SK-N-SH treated with all-trans-retinoic acid at 6 μM for 48 hours (cell line): Measurements from ENCODE around the gene PPP6R1.

Experiments
- BACH2 ChIP-seq: fragments of 250-450 bp; sonication (Bioruptor Pico); IDR thresholded peaks from 2 replicates; pipeline ENCODE4 v1.9.0; 2021; ENCODE audit warnings: mild to moderate bottlenecking, borderline replicate concordance
- CSRNP3 ChIP-seq: fragments of 250-450 bp; sonication (Bioruptor Pico); IDR thresholded peaks from 2 replicates; pipeline ENCODE4 v1.5.1; 2021; ENCODE audit warnings: mild to moderate bottlenecking, moderate library complexity
- GLIS3 ChIP-seq: fragments of 250-450 bp; sonication (Bioruptor Pico); IDR thresholded peaks from 2 replicates; pipeline ENCODE4 v1.5.0; 2020; ENCODE audit warnings: mild to moderate bottlenecking, moderate library complexity
- ISL1 ChIP-seq: fragments of 250-450 bp; sonication (Bioruptor Pico); IDR thresholded peaks from 2 replicates; pipeline ENCODE4 v2.1.2; 2022; ENCODE audit warnings: mild to moderate bottlenecking, moderate library complexity
- POU6F1 ChIP-seq: fragments of 250-450 bp; sonication (Bioruptor Pico); IDR thresholded peaks from 2 replicates; pipeline ENCODE4 v1.8.0; 2021; ENCODE audit warnings: low read depth, mild to moderate bottlenecking, moderate library complexity, borderline replicate concordance
- SNAI2 ChIP-seq: fragments of 250-450 bp; sonication (Bioruptor Pico); IDR thresholded peaks from 2 replicates; pipeline ENCODE4 v1.5.0; 2020; ENCODE audit warnings: mild to moderate bottlenecking, moderate library complexity
- ZFP3 ChIP-seq: fragments of 250-450 bp; sonication (Bioruptor Pico); IDR thresholded peaks from 2 replicates; pipeline ENCODE4 v1.5.0; 2020; ENCODE audit warnings: mild to moderate bottlenecking, moderate library complexity

GRCh38 chr19:55266404-55266803, 7.6 kb upstream of the PPP6R1 start:
- no peak for TF ChIP-seq ISL1
- TF ChIP-seq GLIS3 (CRISPR knock-in tag), result no peak
- TF ChIP-seq SNAI2 (CRISPR knock-in tag), result no peak
- TF ChIP-seq POU6F1, result no peak
- TF ChIP-seq BACH2, result no peak
- no peak for TF ChIP-seq CSRNP3
- TF ChIP-seq ZFP3 (CRISPR knock-in tag), result no peak
